HG02571 (cell line): ENCODE data around the gene FAM149B1.

Experiments used
- ATAC-seq: cut with Tn5 transposase; IDR thresholded peaks from one replicate; pipeline ENCODE4 v1.9.1; 2021; ENCODE audit warnings: mild to moderate bottlenecking, moderate library complexity; ENCODE audit not compliant: unreplicated experiment

FAM149B1 gene

DNA sequence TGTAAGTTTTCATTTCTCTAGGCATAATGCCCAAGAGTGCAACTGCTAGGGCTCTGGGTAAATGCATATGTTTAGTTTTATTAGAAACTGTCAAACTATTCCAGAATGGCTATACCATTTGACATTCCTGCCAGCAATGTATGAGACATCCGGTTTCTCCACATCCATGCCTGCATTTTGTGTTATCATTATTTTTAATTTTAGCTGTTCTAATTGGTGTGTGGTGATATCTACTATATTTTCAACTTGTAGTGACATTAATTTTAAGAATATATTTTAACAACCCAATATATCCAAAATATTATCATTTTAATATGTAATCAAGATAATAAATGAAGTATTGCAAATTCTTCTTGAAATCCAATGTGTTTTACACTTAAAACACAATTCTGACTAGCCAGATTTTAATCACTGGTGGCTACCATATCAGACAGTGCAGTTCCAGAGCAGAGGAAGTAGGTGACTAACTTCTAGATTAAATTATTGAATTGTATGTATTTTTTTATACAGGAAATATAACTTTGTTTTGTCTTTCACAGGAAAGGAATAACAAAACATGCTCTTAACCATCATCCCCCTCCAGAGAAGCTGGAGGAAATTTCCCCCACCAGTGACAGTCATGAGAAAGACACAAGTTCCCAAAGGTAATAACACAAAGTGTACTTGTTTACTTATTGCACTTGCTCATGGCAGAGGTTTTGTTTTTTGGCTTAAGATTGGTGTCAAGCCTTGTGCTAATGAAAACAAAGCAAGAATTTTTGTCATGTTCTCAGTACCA, 6.4 kb downstream of the FAM149B1 start:
- no peak for ATAC-seq

- ATAC-seq = no peak
Measured at GRCh38 chr10:73182568-73182967, 14.6 kb downstream of the FAM149B1 start.

GRCh38 chr10:73183667-73184281, 15.9 kb downstream of the FAM149B1 start:
- no peak for ATAC-seq

GRCh38 chr10:73186266-73186665, 18.3 kb downstream of the FAM149B1 start:
- ATAC-seq = no peak

DNA sequence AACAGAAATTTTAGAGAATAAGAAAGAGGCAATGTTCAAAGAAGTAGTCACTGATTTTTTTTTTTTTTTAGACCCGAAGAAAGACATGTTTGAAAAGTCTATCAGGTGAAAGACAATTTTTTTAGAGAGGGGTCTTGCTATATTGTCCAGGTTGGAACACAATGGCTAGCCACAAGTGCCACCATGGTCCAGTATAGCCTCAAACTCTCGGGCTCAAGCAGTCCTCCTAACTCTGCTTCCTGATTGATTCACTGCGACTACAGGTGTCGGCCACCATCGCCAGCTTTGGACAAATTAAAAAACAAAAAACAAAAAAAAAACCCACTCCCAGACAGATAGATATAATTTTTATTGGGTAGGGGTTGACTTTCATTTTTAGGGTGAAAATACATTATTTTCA, 22.3 kb downstream of the FAM149B1 start:
- ATAC-seq = no peak

DNA sequence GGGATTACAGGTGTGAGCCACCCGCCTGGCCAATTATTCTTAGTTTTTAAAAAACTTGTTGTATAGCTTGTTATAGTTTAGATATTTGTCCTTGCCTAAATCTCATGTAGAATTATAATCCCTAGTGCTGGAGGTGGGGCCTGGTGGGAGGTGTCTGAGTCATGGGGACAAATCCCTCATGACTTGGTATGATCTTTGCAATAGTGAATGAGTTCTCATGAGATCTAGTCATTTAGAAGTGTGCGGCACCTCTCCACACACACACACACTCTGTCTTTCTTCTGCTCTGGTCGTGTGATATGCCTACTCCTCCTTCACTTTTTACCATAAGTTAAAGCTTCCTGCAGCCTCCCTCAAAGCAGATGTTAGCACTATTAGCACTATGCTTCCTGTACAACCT, 37.2 kb downstream of the FAM149B1 start:
- no peak for ATAC-seq

DNA sequence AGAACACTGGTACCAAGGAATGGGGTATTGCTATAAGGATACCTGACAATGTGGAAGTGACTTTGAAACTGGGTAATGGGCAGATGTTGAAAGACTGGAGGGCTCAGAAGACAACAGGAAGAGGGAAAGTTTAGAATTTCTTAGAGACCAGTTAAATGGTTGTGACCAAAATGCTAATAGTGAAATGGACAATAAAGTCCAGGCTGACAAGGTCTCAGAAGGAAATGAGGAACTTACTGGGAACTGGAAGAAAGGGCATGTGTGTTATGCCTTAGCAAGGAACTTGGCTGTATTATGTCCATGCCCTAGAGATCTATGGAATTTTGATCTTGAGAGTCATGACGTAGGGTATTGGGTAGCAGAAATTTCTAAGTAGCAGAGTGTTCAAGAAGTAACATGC, 38.0 kb downstream of the FAM149B1 start:
- ATAC-seq = no peak

- no peak for ATAC-seq
Measured at GRCh38 chr10:73206385-73206784, 38.5 kb downstream of the FAM149B1 start.

DNA sequence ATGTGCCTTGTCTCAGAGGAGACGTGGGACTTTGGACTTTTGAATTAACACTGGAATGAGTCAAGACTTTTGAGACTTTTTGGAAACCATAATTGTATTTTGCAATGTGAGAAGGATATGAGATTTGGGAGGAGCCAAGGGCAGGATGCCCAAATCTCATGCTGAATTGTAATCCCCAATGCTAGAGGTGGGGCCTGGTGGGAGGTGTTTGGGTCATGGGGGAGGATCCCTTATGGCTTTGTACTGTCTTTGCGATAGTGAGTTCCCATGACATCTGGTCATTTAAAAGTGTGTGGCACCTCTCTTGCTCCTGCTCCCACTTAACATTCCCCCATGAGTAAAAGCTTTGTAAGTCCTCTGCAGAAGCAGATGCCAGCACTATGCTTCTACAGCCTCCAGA, 40.0 kb downstream of the FAM149B1 start:
- no peak for ATAC-seq

DNA sequence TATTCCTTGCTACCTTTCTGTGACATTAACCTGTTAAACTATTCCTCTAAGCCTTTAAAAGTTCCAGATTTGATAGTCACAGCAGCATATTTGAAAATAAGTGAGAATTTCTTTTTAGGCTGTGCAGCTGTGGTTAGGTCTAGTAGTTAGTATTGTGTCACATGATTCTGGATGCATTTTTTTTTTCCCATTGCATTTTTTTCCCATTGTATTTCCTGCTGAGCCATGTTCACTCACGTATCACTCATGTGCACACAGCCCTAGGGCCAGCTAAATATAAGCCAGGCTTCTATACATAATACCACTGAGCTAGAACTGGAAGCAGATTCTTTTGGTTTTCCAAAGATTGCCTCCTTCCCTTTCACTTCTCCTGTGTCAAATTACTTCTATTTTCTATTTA, 41.8 kb downstream of the FAM149B1 start:
- ATAC-seq = no peak

DNA sequence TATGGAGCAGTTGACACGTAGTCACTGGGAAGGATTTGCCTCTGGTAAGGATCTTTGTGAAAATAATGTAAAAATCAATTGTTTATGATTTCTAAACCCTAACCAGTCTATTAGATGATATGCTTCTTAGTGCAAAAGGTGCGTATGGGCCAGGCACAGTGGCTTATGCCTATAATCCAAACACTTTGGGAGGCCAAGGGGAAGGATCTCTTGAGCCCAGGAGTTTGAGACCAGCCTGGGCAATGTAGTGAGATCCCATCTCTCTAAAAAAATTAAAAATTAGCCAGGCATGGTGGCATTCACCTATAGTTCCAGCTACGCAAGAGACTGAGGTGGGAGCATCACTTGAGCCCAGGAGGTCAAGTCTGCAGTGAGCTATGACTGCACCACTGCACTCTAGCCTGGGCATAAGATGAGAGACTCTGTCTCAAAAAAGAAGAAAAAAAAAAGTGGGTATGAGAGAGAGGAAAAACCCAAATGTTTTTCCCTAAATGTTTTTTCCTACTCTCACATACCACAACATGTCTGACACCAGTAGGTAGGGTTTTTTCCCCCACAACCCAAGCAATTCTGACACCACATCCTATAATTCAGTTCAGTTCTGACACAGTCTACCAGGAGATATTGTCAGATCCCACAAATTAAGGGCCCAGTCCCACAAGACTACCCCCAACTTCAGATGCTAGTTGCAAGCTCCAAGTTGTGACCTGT, 42.6 kb downstream of the FAM149B1 start:
- ATAC-seq = no peak

GRCh38 chr10:73211106-73211811, 43.3 kb downstream of the FAM149B1 start:
- ATAC-seq = no peak

GRCh38 chr10:73215749-73216148, 47.8 kb downstream of the FAM149B1 start:
- ATAC-seq = no peak

- ATAC-seq = no peak
Measured at GRCh38 chr10:73217628-73218027, 49.7 kb downstream of the FAM149B1 start.

GRCh38 chr10:73218431-73219191, 50.7 kb downstream of the FAM149B1 start:
- ATAC-seq = no peak

DNA sequence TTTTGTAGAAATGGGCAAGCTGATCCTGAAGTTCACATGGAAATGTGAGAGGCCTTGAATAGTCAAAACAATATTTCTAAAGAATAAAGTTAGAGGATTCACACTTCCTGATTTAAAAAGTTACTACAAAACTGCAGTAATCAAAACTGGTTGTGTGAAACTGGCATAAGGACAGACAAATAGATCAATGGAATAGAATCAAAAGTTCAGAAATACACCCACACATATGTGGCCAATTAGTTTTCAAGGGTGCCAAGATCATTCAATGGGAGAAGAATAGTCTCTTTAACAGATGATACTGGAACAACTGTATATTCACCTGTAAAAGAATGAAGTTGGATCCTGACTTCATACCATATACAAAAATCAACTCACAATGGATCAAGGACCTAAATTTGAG, 51.5 kb downstream of the FAM149B1 start:
- no peak for ATAC-seq

GRCh38 chr10:73220989-73221388, 53.1 kb downstream of the FAM149B1 start:
- ATAC-seq = no peak

DNA sequence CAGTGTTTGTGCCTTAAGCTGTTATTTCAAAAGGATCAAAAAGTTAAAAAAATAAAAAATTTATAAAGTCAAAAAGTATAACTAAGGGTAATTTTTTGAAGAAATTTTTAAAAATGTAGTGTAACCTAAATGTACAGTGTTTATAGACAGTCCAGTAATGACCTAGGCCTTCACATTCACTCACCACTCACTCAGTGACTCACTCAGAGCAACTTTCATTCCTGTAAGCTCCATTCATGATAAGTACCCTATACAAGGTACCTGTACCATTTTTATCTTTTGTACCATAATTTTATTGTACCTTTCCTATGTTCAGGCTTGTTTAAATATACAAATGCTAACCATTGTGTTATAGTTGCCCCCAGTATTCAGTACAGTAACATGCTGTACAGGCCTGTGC, 57.6 kb downstream of the FAM149B1 start:
- no peak for ATAC-seq

GRCh38 chr10:73226663-73227062, 58.7 kb downstream of the FAM149B1 start:
- no peak for ATAC-seq

- no peak for ATAC-seq
Measured at GRCh38 chr10:73228247-73228646, 60.3 kb downstream of the FAM149B1 start.

GRCh38 chr10:73229567-73229966, 61.6 kb downstream of the FAM149B1 start:
- no peak for ATAC-seq
